ENCODE results near the gene MYCBPAP. TPM values are rescaled to one million over a fixed set of nuclear protein-coding genes. Genes with fewer than 3 reads are reported as not detected.

Gene MYCBPAP
- total and polyA plus RNA-seq, 2 donors from 2014 or later: 0.72 to 2.9 TPM

- peaks cover 0 to 19% (median 15%) of the 10 kb centered on the region in 3 donors for H3K4me1 ChIP-seq (ENCODE audit: control insufficient read depth in 2 of 3, insufficient read depth in 2 of 3, low read depth in 1 of 3, low read length in 3 of 3)
- H3K27ac ChIP-seq (ENCODE audit: low read depth in 2 of 2, low read length in 2 of 2): peak overlapping the region; percentile 92 to 93
Measured at GRCh38 chr17:50479522-50480141, 28.6 kb upstream of the MYCBPAP start.

GRCh38 chr17:50480142-50480764, 28.0 kb upstream of the MYCBPAP start:
- Histone ChIP-seq H3K4me1 (ENCODE audit: control insufficient read depth in 2 of 3, insufficient read depth in 2 of 3, low read depth in 1 of 3, low read length in 3 of 3) (peaks cover 0 to 18% (median 10%) of the 10 kb centered on the region in 3 donors), H3K27me3 (ENCODE audit: control insufficient read depth, insufficient read depth, low read length) (no peaks in the 10 kb centered on the region), H3K9me3 (ENCODE audit: control insufficient read depth in 2 of 3, insufficient read depth in 1 of 3, low read length in 3 of 3) (no peaks in the 10 kb centered on the region), H3K9ac (ENCODE audit: low read length in 3 of 3) (peak overlapping the region in 1 of 3 donors; percentile 22), H3K27ac (ENCODE audit: low read depth in 2 of 2, low read length in 2 of 2) (peak overlapping the region in 1 of 2 donors; percentile 3), H3K36me3 (ENCODE audit: control insufficient read depth in 2 of 3, insufficient read depth in 3 of 3, low read length in 3 of 3) (peaks cover 0 to 23% (median 13%) of the 10 kb centered on the region in 3 donors), H3K4me3 (ENCODE audit: low read length in 3 of 3) (no peak overlapping the region)
- intact Hi-C loops (cut with DNase I): no loop called here
- DNase-seq (no peak), FAIRE-seq (no peak)
- TF ChIP-seq CTCF (IDR thresholded peaks at IDR 0.05; ENCODE audit: borderline replicate concordance, extremely low read depth, insufficient read depth): no peak

More at GRCh38 chr17:50479522-50480141, 28.6 kb upstream of the MYCBPAP start:
- FAIRE-seq (no peak), DNase-seq (peak; percentile 88 to 93 (median 91))
- H3K4me3 ChIP-seq (ENCODE audit: low read length in 3 of 3): peak overlapping the region in 2 of 3 donors; percentile 78 to 83
- H3K36me3 ChIP-seq (ENCODE audit: control insufficient read depth in 2 of 3, insufficient read depth in 3 of 3, low read length in 3 of 3): peaks cover 0 to 19% (median 9%) of the 10 kb centered on the region in 3 donors
- H3K27me3 ChIP-seq (ENCODE audit: control insufficient read depth, insufficient read depth, low read length): no peaks in the 10 kb centered on the region
- no peaks in the 10 kb centered on the region for H3K9me3 ChIP-seq (ENCODE audit: control insufficient read depth in 2 of 3, insufficient read depth in 1 of 3, low read length in 3 of 3)
- peak; percentile 45 for TF ChIP-seq CTCF (IDR thresholded peaks at IDR 0.05; ENCODE audit: borderline replicate concordance, extremely low read depth, insufficient read depth)
- H3K9ac ChIP-seq (ENCODE audit: low read length in 3 of 3): peak overlapping the region in 2 of 3 donors; percentile 63 to 92
- intact Hi-C loops (cut with DNase I): no loop called here

GRCh38 chr17:50480854-50481490, 27.3 kb upstream of the MYCBPAP start:
- no peak overlapping the region for H3K4me3 ChIP-seq (ENCODE audit: low read length in 3 of 3)
- no peak for TF ChIP-seq CTCF (IDR thresholded peaks at IDR 0.05; ENCODE audit: borderline replicate concordance, extremely low read depth, insufficient read depth)
- DNase-seq: no peak
- no peaks in the 10 kb centered on the region for H3K27me3 ChIP-seq (ENCODE audit: control insufficient read depth, insufficient read depth, low read length)
- intact Hi-C loops (cut with DNase I): no loop called here
- peaks cover 0 to 30% (median 19%) of the 10 kb centered on the region in 3 donors for H3K36me3 ChIP-seq (ENCODE audit: control insufficient read depth in 2 of 3, insufficient read depth in 3 of 3, low read length in 3 of 3)
- FAIRE-seq: no peak
- peaks cover 0 to 18% (median 6%) of the 10 kb centered on the region in 3 donors for H3K4me1 ChIP-seq (ENCODE audit: control insufficient read depth in 2 of 3, insufficient read depth in 2 of 3, low read depth in 1 of 3, low read length in 3 of 3)
- H3K9ac ChIP-seq (ENCODE audit: low read length in 3 of 3): peak overlapping the region in 1 of 3 donors; percentile 60
- H3K27ac ChIP-seq (ENCODE audit: low read depth in 2 of 2, low read length in 2 of 2): no peak overlapping the region
- H3K9me3 ChIP-seq (ENCODE audit: control insufficient read depth in 2 of 3, insufficient read depth in 1 of 3, low read length in 3 of 3): no peaks in the 10 kb centered on the region

Measured in kidney (tissue), 14 donors.